HG03025 (cell line): ENCODE results near the gene PTPRT.

Experiments
- ATAC-seq: cut with Tn5 transposase; IDR thresholded peaks from one replicate; pipeline ENCODE4 v1.9.1; 2021; ENCODE audit warnings: mild to moderate bottlenecking, moderate library complexity; ENCODE audit not compliant: unreplicated experiment, low FRiP score

Gene PTPRT

DNA sequence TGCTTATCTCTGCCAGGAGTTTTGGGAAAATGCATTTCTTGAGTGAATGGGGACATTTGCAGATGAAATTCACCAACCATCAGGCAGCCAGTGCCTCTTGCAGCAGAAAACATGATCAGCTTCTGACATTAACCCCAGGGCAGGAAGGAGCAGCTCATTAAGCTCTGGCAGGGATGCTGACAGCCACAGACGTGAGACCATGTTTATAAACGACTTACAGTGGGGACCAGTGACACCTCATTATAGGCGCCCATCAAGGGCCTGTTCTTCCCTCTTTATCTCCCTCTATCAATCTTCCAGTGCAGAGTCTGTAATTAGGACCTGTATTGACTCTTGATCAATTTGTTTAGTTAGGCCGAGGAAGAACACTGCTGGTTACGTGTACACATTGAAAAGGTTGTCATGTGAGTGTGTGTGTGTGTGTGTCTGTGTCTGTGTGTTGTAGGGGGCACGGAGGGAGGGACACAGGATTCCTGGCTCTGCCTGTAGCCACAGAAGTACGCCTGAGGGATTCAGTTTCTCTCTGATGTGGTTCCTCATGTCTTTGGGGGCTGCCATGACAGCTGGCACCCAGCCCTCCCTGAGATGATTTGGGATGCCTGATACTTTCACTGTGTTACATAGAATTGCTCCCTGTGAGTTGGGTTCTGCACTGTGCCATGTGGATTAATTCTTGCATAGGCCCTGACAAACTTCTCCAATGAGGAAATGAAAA lies 1143.2 kb downstream of the PTPRT start:
- ATAC-seq = no peak

DNA sequence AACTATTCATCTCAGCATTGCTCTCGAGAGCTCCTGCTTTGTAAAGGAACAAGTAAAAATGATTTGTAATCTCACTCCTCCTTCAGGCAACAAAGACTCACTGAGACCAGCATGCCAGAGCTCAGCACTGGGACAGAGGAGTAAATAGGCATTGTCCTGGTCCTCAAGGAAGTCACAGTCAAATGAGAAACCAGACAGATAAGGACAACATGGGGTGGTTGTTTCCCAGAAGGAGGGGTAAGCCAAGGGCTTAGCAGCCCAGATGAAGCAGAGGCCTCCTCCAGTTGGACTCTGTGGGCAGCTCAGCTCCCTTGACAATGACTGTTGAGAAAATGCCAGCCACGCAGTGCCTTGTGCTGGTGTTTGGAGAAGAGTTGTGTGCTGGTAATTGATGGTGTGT lies 1145.8 kb downstream of the PTPRT start:
- ATAC-seq = no peak

DNA sequence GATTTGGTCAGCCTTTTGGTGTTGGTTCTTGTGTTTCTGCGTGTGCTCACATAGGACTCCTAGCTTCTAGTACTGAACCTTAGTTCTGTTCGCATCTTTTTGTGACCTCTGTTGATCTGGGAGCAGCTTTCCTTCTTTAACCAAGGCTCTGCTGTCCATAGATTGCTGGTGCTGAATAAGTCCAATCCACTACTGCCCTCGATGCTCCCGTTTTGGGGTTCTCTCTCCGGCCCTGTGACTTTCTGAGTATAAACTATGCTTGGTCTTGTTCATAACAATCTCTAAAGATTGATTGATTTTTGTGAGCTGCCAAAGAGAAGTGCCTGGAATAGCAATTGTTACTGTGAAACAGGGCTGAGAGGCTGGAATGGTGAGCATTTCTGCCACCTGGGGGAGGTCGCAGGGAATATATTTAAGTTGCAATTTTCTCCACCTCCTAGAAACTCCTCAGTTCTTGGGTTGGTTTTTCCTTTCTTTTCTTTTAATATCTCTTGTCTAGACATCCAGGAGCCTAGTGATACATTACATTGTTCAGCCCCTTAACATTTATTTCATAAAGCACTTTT lies 1148.6 kb downstream of the PTPRT start:
- ATAC-seq = no peak

DNA sequence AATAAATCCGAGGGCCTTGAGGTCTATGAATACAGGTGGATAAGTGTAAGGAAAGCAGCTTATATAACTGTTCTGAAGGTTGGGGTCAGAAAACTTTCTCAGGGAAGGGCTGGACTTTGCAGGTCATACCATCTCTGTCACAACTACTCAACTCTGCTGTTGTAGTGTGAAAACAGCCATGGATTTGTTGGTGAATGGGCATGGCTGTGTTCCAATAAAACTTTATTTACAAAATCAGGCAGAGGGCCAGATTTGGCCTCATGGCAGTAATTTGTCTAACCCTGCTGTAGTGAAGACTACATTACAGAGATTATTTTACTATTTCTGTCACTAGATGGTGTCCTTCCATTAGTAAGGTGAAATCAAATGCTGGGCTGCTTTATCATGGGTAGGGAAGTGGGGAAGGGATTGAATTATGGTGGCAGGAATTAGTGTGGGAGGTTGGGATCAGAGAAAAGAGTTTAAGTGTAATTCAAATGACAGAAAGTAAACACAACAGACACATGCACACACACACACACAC lies 1161.9 kb downstream of the PTPRT start:
- ATAC-seq = no peak

DNA sequence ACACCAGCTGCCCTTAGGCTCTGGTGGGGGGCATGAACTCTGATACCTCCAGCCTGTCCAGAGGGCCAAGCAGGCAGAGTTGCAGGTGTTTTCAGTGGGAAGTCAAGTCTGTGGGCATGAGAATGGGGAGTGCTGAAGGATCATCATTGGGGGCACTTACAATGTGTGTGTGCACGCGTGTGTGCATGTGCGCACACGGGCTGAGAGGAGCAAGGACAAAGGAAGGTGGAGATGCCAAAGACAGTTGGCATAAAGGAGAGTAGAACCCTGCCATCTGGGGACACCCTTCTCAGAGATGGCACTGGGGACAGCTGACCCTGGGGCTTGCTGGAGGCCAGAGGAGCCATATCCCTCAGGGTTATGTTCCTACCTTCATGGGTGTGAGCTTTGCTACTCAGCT lies 1163.1 kb downstream of the PTPRT start:
- no peak for ATAC-seq

DNA sequence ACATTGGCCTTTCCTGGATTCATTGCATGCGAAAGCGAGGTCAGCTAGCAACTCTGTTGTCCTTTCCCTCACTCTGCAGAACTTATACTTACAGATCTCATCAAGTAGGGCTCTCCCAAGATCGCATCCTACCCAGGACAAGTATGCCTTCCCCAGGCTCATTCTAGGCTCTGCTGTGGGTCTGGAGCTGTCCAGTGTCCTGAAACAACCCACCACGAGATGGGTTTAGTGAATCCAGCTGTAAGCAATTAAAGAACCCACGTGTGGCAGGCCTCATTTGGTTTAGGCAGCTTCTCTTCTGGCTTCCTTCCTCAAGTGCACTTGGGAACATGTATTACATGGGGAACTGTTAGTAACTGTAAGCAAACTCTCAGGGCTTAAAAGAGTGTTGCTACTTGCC lies 1165.1 kb downstream of the PTPRT start:
- ATAC-seq = no peak
